ENCODE results near the gene UMPS.
A peak's percentile ranks its signal among the peaks of the same experiment; 100 is the strongest.
"Not testable (repeated sequence)": the region's sequence is repeated elsewhere in the genome, so short reads cannot be mapped to it uniquely, and the experiment has no call there.

Gene UMPS

DNA sequence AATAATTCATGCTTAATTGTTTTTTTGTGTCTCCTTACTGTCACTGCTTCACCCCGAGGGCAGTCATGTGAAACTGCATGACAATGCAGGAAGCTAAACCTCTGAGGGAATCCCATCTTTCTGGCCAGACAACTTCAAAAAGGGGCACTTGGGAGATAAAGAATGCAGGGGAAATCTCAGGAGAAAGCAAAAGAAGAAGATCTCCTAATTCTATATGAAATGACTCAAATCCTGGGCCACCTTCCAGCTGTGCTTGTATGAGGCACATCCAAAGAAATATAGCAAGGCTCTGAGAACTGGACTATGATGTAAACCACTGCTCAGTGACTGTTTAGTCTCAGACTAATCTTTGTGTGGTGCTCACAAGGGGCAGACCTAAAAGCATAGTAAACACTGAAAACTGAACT lies 22.6 kb upstream of the UMPS start:
- no peak for DNase-seq (ENCODE audit: low read depth)

- DNase-seq (ENCODE audit: low read depth): no peak
Observed at GRCh38 chr3:124714223-124714853, 15.9 kb upstream of the UMPS start.

DNA sequence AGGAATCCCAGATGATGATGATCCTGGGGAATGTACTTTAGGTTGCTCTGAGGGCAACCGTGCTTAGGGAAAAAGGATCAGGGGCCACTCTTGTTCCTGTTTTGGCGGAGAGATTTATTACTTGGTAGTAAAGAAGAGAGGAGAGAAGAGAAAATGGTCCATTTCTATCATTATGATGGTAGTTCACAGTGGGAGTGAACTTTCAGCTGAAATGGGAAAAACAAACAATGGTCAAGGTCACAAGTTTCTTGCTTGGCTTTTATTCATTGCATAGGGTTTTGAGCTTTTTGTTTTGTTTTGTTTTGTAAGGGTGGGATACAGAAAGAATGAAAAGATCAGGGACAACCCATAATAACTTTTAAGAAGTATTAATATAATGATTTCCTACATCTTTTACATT lies 7.7 kb upstream of the UMPS start:
- no peak for DNase-seq (ENCODE audit: low read depth)

- DNase-seq (ENCODE audit: low read depth): no peak
Observed at GRCh38 chr3:124730941-124731297, 667 bp downstream of the UMPS start.

DNA sequence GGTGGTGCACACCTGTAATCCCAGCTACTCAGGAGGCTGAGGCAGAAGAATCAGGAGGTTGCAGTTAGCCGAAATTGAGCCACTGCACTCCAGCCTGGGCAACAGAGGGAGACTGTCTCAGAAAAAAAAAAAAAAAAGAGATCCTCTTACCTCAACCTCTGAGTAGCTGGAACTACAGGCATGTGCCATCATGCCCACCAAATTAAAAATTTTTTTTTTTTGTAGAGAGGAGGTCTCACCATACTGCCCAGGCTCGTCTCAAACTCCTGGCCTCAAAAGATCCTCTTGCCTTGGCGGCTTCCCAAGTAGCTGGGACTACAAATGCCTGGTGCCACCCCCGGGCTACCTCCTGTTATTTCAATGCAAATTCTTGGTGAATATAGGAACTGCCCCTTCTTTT lies 1.5 kb downstream of the UMPS start:
- DNase-seq (ENCODE audit: low read depth): no peak

GRCh38 chr3:124741027-124741426 lies 10.8 kb downstream of the UMPS start:
- DNase-seq (ENCODE audit: low read depth): no peak

DNA sequence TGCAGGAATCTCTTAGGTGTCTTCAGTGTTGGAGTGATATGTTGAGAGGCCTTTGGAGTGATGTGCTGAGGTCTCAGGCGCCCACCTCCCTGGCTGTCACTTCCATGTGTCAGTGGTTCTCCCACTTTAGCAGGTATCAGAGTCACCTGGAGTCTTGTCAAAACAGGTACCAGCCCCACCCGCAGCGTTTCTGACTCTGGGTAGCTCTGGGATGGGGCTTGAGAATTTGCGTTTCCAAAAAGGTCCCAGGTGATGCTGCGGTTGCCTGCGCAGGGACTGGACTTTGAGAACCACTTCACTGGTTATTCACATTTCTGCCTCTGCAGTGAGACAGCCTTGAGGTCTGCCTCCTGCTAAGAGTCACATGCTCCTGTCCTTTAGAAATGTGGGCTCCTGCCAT lies 15.5 kb downstream of the UMPS start:
- no peak for DNase-seq (ENCODE audit: low read depth)

DNA sequence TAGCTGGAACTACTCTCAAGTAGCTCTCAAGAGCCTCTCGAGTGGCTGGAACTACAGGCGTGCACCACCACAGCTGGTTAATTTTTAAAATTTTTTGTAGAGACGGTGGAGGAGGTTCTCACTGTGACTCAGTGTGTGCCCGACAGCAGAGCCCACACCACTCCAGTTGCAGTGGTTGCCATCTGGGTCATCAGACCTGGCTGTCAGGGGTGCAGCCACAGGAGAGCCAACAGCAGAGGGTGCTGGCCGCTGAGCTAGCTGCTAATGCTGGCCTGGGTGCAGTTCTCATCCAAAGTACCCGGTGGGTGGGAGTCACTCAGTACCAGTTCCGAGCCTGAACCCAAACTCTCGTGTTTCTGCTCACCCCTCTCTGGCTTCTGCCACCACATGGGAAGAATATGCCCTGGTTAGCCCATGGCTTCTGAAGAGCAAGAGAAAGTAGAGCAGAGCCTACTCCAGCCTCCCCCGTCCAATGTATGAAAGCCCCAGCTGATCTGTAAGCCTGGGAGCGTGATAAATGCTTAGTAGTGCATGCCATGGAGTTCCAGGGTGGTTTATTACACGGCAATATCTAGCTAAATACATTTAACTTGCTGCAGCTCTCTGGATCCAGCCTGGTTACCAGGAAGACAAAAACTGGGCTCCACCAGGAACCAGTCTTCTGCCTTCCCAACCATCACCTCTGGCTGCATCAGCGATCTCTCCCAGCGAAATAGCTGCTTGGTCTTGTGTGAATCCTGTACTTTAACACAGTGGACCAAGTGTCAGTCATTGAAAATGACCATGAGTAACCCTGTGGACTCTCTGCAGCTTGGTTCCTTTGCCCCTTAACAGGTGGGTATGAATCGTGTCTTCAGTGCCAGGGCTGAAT lies 17.1 kb downstream of the UMPS start:
- no peak for DNase-seq (ENCODE audit: low read depth)

DNA sequence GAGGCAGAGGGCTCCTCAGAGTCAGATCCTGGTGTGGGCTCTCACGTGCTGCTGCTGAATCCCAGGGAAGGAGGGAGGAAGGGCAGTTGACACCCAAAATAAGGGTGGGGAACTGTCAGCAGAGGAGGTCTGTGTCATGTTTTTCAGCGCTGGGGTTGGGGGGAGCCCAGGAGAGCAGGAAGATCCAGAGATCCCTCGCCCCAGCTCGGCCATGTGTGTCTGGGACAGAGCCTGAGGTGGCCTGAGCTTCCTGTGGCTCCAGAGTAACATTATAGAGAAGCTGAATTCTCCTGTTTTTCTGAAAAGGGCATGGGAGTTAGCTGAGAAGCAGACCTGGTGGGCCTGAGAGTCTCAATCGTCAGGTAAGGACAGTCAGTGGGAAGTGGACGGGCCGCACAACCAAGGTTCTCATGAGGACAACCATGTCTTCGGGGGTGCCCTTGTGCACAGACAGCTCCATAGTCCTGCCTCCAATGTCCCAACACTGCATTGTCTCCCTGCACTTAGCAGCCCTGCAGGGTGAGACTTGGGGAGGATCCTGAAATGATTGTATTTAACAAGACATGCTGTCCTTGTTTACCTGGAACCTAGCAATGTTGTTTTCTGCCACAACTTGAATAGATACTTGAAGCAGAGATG lies 18.4 kb downstream of the UMPS start:
- no peak for DNase-seq (ENCODE audit: low read depth)

DNA sequence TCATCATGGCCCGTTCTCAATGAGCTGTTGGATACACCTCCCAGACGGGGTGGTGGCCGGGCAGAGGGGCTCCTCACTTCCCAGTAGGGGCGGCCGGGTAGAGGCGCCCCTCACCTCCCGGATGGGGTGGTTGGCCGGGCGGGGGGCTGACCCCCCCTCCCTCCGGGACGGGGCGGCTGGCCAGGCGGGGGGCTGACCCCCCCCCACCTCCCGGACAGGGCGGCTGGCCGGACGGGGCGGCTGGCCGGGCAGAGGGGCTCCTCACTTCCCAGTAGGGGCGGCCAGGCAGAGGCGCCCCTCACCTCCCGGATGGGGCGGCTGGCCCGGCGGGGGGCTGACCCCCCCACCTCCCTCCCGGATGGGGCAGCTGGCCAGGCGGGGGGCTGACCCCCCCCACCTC lies 19.6 kb downstream of the UMPS start:
- not testable (repeated sequence) for DNase-seq (ENCODE audit: low read depth)

- no peak for DNase-seq (ENCODE audit: low read depth)
Observed at GRCh38 chr3:124751501-124751900, 21.2 kb downstream of the UMPS start.

- no peak for DNase-seq (ENCODE audit: low read depth)
Observed at GRCh38 chr3:124752051-124752450, 21.8 kb downstream of the UMPS start.

GRCh38 chr3:124757926-124758325 lies 27.7 kb downstream of the UMPS start:
- DNase-seq (ENCODE audit: low read depth): not testable (repeated sequence)

GRCh38 chr3:124758851-124759635 lies 28.8 kb downstream of the UMPS start:
- no peak for DNase-seq (ENCODE audit: low read depth)

DNA sequence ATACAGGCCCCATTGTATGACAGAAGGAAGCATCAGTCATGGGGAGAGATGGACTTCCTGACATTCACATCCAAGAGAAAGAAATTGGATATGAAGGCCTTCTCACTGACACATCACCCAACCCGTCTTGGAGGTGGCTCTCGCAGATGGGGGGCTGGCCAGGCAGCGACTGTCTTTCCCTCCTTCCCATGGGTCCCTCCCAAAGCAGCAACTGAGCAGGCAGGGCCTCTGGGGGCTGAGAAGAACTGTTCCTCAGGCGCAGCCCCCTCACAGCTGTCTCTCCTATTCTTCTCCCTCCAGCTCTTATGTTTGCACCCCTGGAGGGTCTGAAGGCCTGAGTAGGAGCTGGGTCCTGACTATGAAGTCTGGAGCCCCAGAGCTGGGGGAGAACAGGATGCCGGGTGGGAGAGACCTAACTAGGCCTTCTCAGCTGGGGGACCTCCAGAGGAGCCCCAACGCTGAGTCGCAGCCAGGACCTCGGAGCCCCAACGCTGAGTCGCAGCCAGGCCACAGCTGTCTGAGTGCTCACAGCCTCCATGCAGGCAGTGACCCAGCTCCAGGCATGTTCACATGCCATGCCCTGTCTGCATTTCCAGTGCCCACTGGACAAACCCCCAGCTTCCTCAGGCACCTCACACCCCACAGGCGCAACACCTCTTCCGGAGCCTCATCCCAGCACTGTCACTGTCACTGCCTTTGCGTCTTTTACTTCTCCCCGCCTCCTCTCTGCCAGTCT lies 29.6 kb downstream of the UMPS start:
- DNase-seq (ENCODE audit: low read depth): no peak

DNA sequence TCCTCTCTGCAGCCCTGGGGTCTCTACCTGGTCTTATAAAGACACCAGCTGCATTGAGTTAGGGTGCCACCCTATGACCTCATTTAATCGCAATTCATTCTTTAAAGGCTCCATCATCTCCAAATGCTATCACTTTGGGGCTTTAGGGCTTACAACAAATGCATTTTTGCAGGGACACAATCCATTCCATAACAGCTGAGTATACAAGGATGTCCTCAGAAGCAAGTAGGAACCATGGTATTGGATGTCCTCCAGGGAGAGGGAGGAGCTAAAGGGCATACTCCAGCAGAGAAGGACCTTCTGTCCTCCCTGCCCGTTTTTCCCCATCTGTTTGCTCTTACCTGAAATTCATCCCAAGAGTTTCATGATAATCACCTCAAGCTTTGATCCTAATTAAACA lies 30.3 kb downstream of the UMPS start:
- DNase-seq (ENCODE audit: low read depth): no peak

DNA sequence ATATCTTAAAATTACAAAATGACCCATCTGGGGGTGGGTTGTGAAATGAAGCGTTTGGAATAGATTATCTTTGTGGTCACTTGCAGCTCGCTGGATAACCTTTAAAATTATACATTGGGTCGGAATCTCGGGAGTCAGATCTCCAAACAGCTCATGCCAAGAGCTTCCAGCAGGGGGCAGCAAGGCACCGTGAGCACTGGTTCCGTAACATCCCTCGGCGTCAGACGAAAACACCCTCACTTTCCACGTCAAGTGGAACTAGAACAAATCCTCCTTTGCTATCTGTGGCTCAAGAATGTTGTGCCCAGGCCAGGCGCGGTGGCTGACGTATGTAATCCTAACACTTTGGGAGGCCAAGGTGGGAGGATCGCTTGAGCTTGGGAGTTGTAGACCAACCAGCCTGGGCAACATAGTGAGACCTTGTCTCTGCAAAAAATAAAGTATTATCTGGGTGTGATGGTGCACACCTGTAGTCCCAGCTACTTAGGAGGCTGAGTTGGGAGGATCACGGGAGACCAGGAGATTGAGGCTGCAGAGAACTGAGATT lies 31.1 kb downstream of the UMPS start:
- DNase-seq (ENCODE audit: low read depth): peak; percentile 50

DNA sequence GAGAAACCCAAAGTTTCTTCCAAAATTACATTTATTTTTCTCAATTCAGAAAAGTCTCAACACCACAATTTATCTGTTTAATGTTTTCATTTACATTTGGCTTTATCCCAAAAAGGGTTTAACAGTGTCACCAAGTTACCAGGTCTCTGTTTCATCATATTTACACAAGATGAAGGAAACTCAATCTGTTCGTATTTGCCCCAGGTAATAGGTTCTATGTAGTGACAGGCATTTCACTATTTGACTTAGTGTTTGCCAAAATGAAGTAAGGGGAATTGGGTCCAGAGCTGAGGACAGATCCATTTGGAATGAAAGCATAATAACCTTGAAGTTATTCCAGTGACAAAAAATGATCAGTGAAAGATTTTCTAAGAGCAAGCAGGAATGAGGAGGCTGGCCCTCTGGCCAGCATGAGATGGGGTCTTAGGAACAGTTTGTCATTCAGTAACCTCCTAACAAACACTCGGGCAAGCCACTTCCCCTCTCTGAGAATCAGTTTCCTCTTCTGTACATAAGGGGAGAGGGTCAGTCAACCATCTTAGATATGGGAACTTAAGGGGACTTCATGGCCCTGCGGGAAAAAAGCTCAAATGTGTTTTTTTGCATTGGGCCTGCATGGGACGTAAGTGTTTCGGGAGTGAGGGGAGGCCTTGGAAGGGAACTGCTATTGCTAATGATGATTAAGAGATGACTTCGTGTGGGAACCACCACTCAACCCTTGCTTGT lies 31.8 kb downstream of the UMPS start:
- no peak for DNase-seq (ENCODE audit: low read depth)

DNA sequence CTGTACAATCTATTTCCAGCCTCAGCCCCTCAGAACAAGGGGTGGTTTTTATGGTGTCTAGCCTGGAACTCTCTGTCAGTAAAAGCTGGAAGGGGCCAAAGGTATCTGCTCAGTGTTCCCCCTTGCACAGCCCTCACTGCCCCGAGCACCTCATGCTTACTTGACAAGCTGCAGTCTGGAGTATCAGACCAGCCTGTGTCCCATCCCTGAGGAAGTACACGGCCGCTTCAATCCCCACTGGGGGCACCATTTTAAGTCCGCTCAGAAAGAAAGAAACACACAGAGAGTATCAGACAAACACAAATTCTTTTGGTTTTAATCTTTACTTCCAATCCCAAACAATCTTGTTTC lies 32.4 kb downstream of the UMPS start:
- DNase-seq (ENCODE audit: low read depth): no peak

GRCh38 chr3:124763206-124763605 lies 33.0 kb downstream of the UMPS start:
- DNase-seq (ENCODE audit: low read depth): no peak
